Measurements from ENCODE around the gene MTCL1.

The MTCL1 gene

DNA sequence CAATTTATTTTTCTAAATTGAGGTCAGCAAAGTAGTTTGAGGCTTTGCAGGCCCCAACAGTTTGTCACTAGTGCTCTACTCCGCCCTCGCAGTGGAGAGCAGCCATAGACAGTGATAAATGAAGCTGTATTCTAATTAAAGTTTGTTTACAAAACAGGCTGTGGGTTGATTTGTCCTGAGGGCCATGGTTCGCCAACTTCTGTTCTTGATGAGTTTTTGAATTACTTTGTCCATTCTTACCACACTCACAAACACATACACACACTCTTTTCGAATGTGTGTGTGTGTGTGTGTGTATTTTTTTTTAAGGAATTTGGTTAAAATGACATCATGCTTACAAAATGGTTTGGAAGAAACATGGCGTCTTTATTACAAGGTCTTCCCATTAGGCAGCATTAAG is 68.6 kb downstream of the MTCL1 start:
- Histone ChIP-seq H3K27me3 (ENCODE audit: insufficient read depth, low read depth) (no peaks in the 10 kb centered on the region), H2AFZ (ENCODE audit: low read depth) (no peak overlapping the region), H3K9ac (no peak overlapping the region), H3K79me2 (ENCODE audit: insufficient read depth, low read depth) (no peaks in the 10 kb centered on the region), H3K4me3 (IDR thresholded peaks at IDR 0.05; ENCODE audit: insufficient read depth, low read depth, low read length) (no peak overlapping the region), H3K27ac (no peak overlapping the region), H3K36me3 (ENCODE audit: insufficient read depth) (no peaks in the 10 kb centered on the region), H3K4me1 (ENCODE audit: low read depth, poor library complexity, severe bottlenecking) (no peaks in the 10 kb centered on the region), H4K20me1 (ENCODE audit: insufficient read depth) (no peaks in the 10 kb centered on the region), H3K4me2 (no peak overlapping the region)
- TF ChIP-seq, protein P1, sequence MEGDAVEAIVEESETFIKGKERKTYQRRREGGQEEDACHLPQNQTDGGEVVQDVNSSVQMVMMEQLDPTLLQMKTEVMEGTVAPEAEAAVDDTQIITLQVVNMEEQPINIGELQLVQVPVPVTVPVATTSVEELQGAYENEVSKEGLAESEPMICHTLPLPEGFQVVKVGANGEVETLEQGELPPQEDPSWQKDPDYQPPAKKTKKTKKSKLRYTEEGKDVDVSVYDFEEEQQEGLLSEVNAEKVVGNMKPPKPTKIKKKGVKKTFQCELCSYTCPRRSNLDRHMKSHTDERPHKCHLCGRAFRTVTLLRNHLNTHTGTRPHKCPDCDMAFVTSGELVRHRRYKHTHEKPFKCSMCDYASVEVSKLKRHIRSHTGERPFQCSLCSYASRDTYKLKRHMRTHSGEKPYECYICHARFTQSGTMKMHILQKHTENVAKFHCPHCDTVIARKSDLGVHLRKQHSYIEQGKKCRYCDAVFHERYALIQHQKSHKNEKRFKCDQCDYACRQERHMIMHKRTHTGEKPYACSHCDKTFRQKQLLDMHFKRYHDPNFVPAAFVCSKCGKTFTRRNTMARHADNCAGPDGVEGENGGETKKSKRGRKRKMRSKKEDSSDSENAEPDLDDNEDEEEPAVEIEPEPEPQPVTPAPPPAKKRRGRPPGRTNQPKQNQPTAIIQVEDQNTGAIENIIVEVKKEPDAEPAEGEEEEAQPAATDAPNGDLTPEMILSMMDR (conservative IDR thresholded peaks at IDR 0.05; ENCODE audit: low read depth, low read length) = no peak

DNA sequence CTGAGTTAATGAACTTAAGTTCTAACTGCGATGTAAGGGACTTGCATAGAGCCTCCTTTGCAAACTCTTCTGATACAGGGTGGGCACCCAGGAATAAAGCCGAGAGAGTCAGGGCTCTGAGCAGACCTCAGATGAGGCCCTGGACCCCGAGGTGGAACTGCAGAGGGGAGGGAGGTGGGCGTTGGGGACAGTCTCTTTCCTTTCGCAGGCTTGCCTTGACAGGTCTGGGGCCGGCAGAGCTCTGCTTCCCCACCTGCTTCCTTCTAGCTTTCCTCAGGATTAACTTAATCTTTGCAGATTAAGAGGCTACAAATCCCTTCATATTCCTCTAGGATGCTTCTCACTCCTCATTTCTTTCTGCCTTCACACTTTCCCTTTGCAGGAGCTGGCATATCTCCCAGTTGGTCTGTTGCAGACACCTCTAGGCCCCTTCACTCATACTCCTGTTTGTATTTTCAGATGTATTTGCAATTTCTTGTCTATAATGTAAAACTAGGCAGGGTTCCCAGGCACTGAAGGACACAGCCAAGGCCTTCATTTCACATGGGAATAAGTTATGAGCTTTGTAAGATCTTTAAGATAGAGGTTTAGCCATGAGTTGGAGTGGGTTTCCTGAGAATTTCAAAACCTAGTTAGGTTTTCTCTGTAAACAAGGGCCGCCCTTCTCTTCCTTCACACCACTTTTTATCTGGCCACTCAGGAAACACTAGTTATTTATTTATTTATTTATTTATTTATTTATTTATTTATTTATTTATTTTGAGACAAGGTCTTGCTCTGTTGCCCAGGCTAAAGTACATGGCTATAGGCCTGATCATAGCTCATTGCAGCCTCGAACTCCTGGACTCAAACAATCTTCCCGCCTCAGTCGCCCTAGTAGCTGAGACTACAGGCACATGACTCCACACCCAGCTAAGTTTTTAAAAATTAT is 70.9 kb downstream of the MTCL1 start:
- H4K20me1 ChIP-seq (ENCODE audit: insufficient read depth) = no peaks in the 10 kb centered on the region
- TF ChIP-seq, protein P1 (conservative IDR thresholded peaks at IDR 0.05; ENCODE audit: low read depth, low read length) = no peak
- H3K36me3 ChIP-seq (ENCODE audit: insufficient read depth) = no peaks in the 10 kb centered on the region
- no peaks in the 10 kb centered on the region for H3K4me1 ChIP-seq (ENCODE audit: low read depth, poor library complexity, severe bottlenecking)
- no peaks in the 10 kb centered on the region for H3K27me3 ChIP-seq (ENCODE audit: insufficient read depth, low read depth)
- no peak overlapping the region for H3K27ac ChIP-seq
- no peaks in the 10 kb centered on the region for H3K79me2 ChIP-seq (ENCODE audit: insufficient read depth, low read depth)
- H2AFZ ChIP-seq (ENCODE audit: low read depth) = no peak overlapping the region
- no peak overlapping the region for H3K9ac ChIP-seq
- no peak overlapping the region for H3K4me2 ChIP-seq
- H3K4me3 ChIP-seq (IDR thresholded peaks at IDR 0.05; ENCODE audit: insufficient read depth, low read depth, low read length) = no peak overlapping the region

DNA sequence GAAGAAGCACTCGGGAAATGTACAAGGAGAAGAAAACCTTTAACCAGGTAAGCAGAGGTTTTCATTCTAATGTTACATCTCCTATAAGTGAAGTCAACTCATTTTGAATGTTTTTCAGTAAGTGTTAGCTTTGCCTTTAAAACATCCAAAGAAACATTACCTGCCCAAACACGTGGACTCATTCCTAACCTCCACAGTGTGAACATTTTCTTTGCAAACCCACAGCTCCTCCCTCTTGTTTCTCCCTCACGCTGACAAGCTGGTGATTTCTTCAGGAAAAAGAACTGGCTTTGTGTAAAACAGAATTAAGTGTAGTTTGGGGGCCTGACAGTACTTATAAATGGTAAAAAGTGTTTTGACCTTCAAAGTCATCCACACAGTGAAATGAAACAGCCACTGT is 72.5 kb downstream of the MTCL1 start:
- H3K4me1 ChIP-seq (ENCODE audit: low read depth, poor library complexity, severe bottlenecking) = no peaks in the 10 kb centered on the region
- no peaks in the 10 kb centered on the region for H4K20me1 ChIP-seq (ENCODE audit: insufficient read depth)
- TF ChIP-seq, protein P1 (conservative IDR thresholded peaks at IDR 0.05; ENCODE audit: low read depth, low read length) = no peak
- no peaks in the 10 kb centered on the region for H3K27me3 ChIP-seq (ENCODE audit: insufficient read depth, low read depth)
- H3K4me3 ChIP-seq (IDR thresholded peaks at IDR 0.05; ENCODE audit: insufficient read depth, low read depth, low read length) = no peak overlapping the region
- no peaks in the 10 kb centered on the region for H3K36me3 ChIP-seq (ENCODE audit: insufficient read depth)
- H3K9ac ChIP-seq = no peak overlapping the region
- no peak overlapping the region for H3K27ac ChIP-seq
- H3K4me2 ChIP-seq = no peak overlapping the region
- H2AFZ ChIP-seq (ENCODE audit: low read depth) = no peak overlapping the region
- no peaks in the 10 kb centered on the region for H3K79me2 ChIP-seq (ENCODE audit: insufficient read depth, low read depth)

DNA sequence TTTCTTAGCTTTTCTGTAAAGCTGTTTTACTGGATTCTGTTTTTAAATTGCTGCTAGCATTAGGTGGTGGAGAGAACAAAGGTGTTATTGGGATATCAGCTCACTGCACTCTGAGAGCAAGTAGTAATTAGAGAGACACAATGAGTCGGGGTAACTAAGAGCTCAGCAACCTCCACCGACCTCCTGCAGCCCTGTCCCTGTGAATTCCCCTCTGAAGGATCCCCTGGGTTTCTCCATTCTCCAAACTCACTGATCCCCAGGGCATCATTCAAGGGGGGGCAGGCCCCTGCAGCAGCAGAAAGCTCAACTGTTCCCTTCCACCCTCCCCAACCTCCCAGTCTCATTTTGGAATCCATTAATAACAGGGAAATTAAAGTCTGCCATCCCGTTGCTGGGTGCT is 73.0 kb downstream of the MTCL1 start:
- Histone ChIP-seq H3K79me2 (ENCODE audit: insufficient read depth, low read depth) (no peaks in the 10 kb centered on the region), H3K4me2 (no peak overlapping the region), H3K9ac (no peak overlapping the region), H4K20me1 (ENCODE audit: insufficient read depth) (no peaks in the 10 kb centered on the region), H3K4me1 (ENCODE audit: low read depth, poor library complexity, severe bottlenecking) (no peaks in the 10 kb centered on the region), H3K27me3 (ENCODE audit: insufficient read depth, low read depth) (no peaks in the 10 kb centered on the region), H3K27ac (no peak overlapping the region), H3K4me3 (IDR thresholded peaks at IDR 0.05; ENCODE audit: insufficient read depth, low read depth, low read length) (no peak overlapping the region), H3K36me3 (ENCODE audit: insufficient read depth) (no peaks in the 10 kb centered on the region), H2AFZ (ENCODE audit: low read depth) (no peak overlapping the region)
- TF ChIP-seq, protein P1 (conservative IDR thresholded peaks at IDR 0.05; ENCODE audit: low read depth, low read length) = no peak

All from KMS-11 (cell line).